Left renal pelvis (tissue), 4 donors: ENCODE results near the gene CROT. TPM values are rescaled to one million over a fixed set of nuclear protein-coding genes. Genes with fewer than 3 reads are reported as not detected.

Experiments
- DNase-seq, 4 donors: peaks; one replicate each; pipeline ENCODE4 v3.0.0-alpha.2; 2013; ENCODE audit warnings: low read depth in 4 of 4, low spot score in 3 of 4
- polyA plus RNA-seq, 4 donors: library from polyadenylated mRNA; unstranded; fragments of 120-200 nt; gene quantifications; one replicate each; pipeline ENCODE4 v1.2.1, GENCODE V29; 2013; ENCODE audit not compliant: insufficient read length in 4 of 4

Gene CROT
- polyA plus RNA-seq, 4 donors: 21.6 to 44.8 (median 35.6) TPM

DNA sequence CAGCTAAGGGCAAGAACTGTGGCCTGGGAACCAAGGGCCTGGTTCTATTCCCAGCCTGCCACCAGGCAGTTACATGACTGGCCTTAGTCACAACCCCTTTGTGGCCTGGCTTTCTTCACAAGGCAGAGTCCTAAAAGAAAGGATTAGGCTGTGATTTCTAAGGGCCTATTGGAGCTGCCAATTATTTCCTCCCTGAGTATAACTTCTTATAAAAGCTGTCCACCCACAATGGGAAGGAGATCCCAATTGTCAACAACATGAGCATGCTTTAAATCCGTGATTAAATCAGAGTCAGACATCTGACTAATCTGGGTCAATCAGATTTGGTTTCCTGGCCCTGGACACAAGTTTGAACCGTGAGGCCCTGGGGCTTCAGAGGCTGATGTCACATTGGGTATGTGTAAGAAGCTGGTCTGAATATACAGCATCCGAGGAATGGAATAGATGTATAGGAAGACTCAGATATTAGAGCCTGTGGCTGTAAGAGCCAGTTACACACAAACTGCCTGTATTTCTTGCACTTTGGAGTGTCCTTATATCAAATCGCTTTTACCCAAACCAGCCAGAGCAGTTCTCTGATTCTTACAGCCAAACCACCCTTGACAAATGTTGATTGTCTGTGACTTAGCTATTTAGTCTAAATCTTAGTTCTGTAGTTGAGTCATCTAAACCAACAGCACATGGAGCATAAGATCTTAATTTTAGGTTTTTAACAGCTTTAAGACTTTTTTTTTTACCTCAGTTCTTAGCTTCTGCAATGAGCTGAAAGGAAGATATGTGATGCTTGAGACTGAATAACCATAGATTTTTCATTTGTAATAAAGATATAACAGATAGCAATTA, 68.7 kb downstream of the CROT start:
- no peak for DNase-seq

DNA sequence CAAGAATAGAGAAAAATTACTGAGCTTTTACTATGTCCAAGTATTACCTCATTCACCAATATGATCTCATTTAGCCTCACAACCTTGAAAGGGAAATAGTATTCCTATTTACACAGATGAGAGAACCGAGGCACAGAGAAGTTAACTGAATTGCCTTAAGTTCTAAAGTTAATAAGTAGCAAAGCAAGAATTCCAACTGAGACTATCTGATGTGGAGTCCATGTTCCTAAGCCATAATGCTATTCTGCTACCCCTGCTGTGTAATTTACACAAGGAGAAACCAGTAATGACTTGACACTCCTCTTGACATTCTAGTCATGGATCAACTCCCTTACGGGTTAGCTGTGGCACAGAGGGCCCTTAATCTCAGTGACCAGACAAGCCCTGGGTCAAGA, 69.3 kb downstream of the CROT start:
- peak in 1 of 4 donors; percentile 3 for DNase-seq

DNA sequence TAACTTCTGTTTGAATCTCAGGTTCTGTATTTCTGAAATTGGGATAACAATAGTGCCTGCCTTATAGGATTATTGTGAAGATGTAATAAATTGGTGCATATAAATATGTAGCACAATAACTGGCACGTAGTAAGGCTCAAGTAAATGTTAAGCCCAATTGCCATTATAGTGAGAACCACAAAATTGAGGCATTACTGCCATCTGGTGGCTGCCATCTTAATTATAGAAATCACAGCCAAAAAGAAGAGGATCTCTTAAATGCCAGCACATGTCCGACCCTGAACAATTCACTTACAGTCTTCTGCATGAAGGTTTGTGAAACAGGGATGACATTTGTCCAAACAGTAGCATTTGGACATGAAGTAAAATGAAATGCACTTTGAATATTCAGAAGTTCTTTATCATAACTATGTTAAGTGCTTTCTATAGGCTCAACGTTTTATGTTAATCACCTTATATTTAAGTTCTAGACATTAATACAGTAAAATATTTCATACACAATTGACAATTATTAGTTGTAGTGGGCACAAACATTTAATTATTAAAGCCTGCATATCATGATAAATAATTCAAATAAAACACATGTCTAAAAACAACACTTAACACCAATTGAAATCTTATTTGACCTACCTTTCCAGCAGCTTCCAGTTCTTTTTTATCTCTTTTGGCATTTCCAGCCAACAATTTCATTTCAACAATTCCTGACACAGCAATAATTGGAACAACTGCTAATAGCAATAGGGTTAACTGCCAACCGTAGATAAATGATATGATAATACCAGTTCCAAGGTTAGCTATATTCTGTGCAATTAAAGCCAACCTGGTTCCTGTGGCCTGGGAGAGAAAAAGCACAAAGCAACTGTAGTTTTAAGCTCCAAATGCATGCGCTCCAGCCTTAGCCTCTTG, 71.5 kb downstream of the CROT start:
- DNase-seq: peak in 3 of 4 donors; percentile 39 to 44 (median 43)

DNA sequence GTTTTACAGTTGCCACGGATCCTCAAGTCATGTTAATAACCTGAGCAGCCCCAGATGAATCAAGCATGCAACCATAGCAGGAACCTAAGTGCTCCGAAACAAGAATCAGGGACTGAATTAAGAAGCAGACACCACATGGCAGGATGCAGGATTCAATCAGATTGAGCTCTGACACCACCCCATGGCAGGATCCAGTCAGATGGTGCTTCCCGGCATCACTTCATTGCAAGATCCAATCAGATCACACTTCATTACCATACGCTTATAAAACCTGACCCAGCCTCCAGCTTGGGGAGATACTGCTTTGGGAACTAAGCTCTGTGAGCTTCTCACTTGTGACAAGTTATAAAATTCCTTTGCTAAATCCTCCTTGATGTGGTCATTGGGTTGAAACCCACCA, 74.7 kb downstream of the CROT start:
- no peak for DNase-seq

DNA sequence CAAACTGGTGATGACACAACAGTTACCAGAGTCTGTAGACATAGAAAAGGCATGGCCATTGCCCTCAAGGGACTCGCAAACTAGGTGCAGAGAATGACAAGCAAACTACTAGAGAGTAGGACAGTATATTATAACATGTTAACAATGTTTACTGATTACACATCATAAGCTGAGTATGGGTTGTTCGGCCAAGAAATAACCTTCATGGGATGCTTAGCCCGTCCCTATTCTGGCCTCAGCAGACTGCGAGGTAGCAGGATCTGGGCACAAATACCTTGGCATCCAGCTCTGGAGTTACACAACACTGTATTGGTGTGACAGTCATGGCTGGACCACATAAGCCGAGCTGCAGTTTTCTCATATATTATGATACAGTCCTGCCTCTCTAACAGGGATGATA, 78.6 kb downstream of the CROT start:
- no peak for DNase-seq

DNA sequence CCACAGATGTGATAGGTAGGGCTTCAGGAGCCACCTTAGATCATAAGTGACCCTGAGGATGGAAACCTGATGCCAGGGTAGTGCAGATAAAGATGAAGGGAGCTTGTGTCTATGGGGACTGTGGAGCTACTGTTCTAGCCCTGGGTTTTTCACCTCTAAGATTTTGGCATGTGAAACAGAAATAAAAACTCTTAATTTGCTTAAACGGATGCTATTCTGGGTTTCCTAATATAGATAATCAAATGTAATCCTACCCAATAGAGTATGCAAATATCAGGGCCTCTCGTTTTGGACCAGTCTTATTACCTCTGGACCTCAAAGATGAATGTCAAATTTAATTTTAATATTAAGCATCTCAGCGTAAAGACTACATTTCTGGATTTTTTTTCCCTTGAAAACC, 80.7 kb downstream of the CROT start:
- no peak for DNase-seq

DNA sequence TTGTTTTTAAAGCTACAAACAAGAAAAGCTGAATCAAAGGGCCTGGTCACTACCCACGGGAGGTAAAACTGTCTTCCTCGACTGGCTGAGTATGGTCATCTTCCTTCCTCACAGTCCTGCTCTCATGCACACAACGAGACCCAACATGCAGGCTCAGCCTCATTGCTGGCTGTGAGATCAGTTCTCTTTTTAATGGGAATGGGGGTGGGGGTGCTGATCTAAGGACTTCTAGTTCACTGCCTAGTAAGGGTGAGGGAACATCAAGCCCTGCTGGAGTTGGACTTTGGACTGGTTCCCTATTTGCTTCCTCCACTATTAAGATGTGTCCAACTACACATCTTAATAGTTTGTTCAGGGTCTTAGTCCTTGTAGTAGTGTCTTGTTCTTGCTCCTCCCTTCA, 81.8 kb downstream of the CROT start:
- no peak for DNase-seq

DNA sequence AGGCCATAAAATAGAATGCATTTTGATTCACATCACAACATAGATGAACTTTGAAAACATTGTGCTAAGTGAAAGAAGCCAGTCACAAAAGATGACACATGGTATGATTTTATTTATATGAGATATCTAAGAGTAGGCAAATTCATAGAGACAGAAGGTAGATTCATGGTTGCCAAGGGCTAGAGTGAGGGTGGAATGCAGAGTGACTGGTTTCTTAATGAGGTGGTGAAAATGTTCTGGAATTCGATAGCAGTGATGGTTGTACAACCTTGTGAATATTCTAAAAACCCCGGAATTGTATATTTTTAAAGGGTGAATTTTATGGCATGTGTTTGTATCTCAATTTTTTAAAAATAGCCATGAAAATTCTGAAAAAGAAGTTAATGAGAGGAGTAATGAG, 87.1 kb downstream of the CROT start:
- DNase-seq: no peak

DNA sequence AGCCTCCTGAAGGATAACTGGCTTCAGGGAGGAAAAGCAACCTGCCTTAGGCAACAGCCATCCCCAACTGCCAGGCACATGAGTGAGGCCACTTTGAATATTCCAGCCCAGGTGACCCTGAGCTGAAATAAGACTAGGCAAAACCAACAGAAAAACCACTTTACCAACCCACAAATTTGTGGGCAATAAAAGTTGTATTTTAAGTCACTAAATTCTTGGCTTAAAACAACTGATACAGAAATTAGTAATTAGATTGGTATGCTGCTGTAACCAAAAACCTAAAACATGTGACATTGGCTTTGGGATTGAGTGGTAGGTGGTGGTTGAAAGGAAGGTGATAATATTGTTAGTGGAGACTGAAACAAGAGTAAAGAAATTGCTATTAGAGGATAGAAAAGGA, 90.1 kb downstream of the CROT start:
- no peak for DNase-seq

DNA sequence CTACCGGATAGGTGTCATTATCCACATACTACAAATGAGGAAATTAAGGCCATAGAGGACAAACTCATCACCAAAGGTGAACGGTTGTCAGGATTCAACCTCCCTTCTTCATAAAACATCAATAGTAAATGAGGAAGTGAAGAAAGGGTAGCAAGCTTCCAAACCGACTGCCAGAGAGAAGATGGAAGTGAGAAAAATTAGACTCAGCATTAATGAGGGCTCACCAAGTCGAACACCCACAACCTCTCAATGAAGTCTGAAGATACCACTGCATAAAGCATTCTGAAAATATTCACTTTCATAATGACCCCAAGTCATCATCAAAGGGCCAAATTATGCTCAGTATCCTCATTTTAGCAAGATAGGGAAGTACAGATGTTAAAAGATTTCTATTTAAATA, 100.4 kb downstream of the CROT start:
- DNase-seq: no peak

DNA sequence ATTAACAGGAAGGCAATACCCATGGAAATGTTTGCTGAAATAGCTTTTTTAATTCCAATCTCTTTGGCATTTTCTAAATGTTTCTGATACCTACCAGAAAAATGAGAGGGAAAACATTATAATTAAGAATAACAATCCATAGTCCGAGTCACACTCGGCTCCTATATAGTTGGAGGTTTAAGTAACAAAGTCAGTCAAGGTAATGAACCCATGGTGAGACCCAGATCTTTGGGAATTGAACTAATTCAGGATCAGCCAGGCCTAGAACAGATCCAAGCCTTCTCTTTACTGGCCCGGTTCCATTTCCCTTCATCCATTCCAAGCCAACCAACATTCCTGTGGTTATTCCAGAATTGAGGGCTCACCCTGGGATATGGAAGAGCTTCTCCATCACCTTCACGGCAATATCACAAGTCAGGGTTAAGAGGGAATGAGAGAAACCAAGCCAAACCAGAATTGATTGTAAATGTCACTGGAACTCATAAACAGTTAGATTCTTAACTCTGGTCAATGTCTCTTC, 101.7 kb downstream of the CROT start:
- no peak for DNase-seq

DNA sequence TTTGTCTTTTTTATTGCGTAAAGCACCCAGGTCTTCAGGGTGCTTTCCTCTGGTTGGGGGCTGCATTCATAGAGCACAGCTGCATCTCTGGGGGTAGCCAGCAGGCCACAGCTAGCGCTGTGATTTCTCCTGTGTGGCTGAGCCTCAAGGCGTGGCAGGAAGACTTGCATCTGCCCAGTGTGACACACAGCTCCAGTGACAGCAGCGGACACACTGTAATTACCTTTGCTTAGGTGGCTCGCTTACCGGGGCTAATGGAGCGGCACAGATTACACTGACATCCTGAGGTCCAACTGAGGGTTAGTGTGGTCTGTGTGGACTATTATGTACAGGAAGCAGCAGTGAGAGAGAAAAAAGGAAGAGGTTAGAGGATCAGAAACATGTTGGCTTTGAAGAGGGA, 102.9 kb downstream of the CROT start:
- DNase-seq: peak in 2 of 4 donors; percentile 1 to 12

Other genes starting within 250 kb of the CROT start
- gene DMTF1, start 193.2 kb upstream of the CROT start, polyA plus RNA-seq: 100 to 1,000 TPM; 138 to 236 (median 167) TPM
- gene TMEM243, start 125.9 kb upstream of the CROT start, polyA plus RNA-seq: 10 to 100 TPM; 31.5 to 47.2 (median 39.7) TPM
- gene ABCB4, start 130.0 kb downstream of the CROT start, polyA plus RNA-seq: 1 to 10 TPM in 3 of 4 donors, under 1 TPM in 1; 0.44 to 2.6 (median 2.0) TPM